Ectodermal cell (in vitro differentiated cells): ENCODE results near the gene PCBD1.
"Not testable (repeated sequence)": the region's sequence is repeated elsewhere in the genome, so short reads cannot be mapped to it uniquely, and the experiment has no call there.

Experiments
- H3K27ac ChIP-seq: 2 replicates; pipeline ENCODE4 v1.7.0; 2013; ENCODE audit warnings: mild to moderate bottlenecking, low read depth, low read length; ENCODE audit not compliant: insufficient read depth, poor library complexity, severe bottlenecking
- H3K27me3 ChIP-seq: 2 replicates; pipeline ENCODE4 v1.7.0; 2013; ENCODE audit warnings: mild to moderate bottlenecking, low read length; ENCODE audit not compliant: insufficient read depth, control insufficient read depth, poor library complexity, severe bottlenecking
- H3K36me3 ChIP-seq: one replicate; pipeline ENCODE4 v1.7.0; 2013; ENCODE audit warnings: low read length; ENCODE audit not compliant: control insufficient read depth, insufficient read depth
- H3K4me1 ChIP-seq: one replicate; pipeline ENCODE4 v1.7.0; 2013; ENCODE audit warnings: low read length; ENCODE audit not compliant: control insufficient read depth, insufficient read depth
- H3K4me3 ChIP-seq: 2 replicates; pipeline ENCODE4 v1.7.0; 2013; ENCODE audit warnings: low read depth, low read length, control low read depth; ENCODE audit not compliant: insufficient read depth
- H3K9me3 ChIP-seq: 2 replicates; pipeline ENCODE4 v1.7.0; 2013; ENCODE audit warnings: mild to moderate bottlenecking, low read length, moderate library complexity; ENCODE audit not compliant: control insufficient read depth
- WGBS, 2 experiments: methylation state at CpG; one replicate each; pipeline ENCODE4 v1.1.7; 2013; ENCODE audit warnings: missing lambda C conversion rate in 2 of 2; 5-methylcytosine and 5-hydroxymethylcytosine counted together

PCBD1 gene

GRCh38 chr10:70928140-70928539 is 39.8 kb upstream of the PCBD1 start:
- Histone ChIP-seq H3K9me3 (no peaks in the 10 kb centered on the region), H3K4me1 (no peaks in the 10 kb centered on the region), H3K27me3 (no peaks in the 10 kb centered on the region), H3K27ac (no peak overlapping the region), H3K4me3 (no peak overlapping the region), H3K36me3 (no peaks in the 10 kb centered on the region)
- 83 to 86% methylated on average over 8 of the region's 8 CpGs for WGBS, 2 experiments

GRCh38 chr10:70927189-70927943 is 39.0 kb upstream of the PCBD1 start:
- no peaks in the 10 kb centered on the region for H3K4me1 ChIP-seq
- H3K4me3 ChIP-seq = no peak overlapping the region
- H3K27ac ChIP-seq = no peak overlapping the region
- WGBS, 2 experiments = 93% methylated on average over 10 to 13 of the region's 13 CpGs
- no peaks in the 10 kb centered on the region for H3K9me3 ChIP-seq
- no peaks in the 10 kb centered on the region for H3K27me3 ChIP-seq
- no peaks in the 10 kb centered on the region for H3K36me3 ChIP-seq

- no peaks in the 10 kb centered on the region for H3K27me3 ChIP-seq
- H3K9me3 ChIP-seq = no peaks in the 10 kb centered on the region
- H3K27ac ChIP-seq = no peak overlapping the region
- H3K36me3 ChIP-seq = no peaks in the 10 kb centered on the region
- H3K4me1 ChIP-seq = no peaks in the 10 kb centered on the region
- H3K4me3 ChIP-seq = no peak overlapping the region
- WGBS, 2 experiments = 91 to 93% methylated on average over 18 of the region's 18 CpGs
Observed at GRCh38 chr10:70926226-70927000, 38.0 kb upstream of the PCBD1 start.

- WGBS, 2 experiments = 34% methylated on average over 22 of the region's 22 CpGs
- no peaks in the 10 kb centered on the region for H3K36me3 ChIP-seq
- H3K9me3 ChIP-seq = no peaks in the 10 kb centered on the region
- no peak overlapping the region for H3K4me3 ChIP-seq
- no peaks in the 10 kb centered on the region for H3K27me3 ChIP-seq
- no peaks in the 10 kb centered on the region for H3K4me1 ChIP-seq
- no peak overlapping the region for H3K27ac ChIP-seq
Observed at GRCh38 chr10:70925377-70926225, 37.2 kb upstream of the PCBD1 start.

- WGBS, 2 experiments = 93 to 94% methylated on average over 8 of the region's 8 CpGs
- Histone ChIP-seq H3K27ac (no peak overlapping the region), H3K4me3 (no peak overlapping the region), H3K9me3 (no peaks in the 10 kb centered on the region), H3K27me3 (no peaks in the 10 kb centered on the region), H3K36me3 (no peaks in the 10 kb centered on the region), H3K4me1 (no peaks in the 10 kb centered on the region)
Observed at GRCh38 chr10:70923696-70924095, 35.3 kb upstream of the PCBD1 start.

- Histone ChIP-seq H3K27ac (no peak overlapping the region), H3K4me1 (peaks cover 4% of the 10 kb centered on the region), H3K9me3 (no peaks in the 10 kb centered on the region), H3K4me3 (no peak overlapping the region), H3K27me3 (no peaks in the 10 kb centered on the region), H3K36me3 (no peaks in the 10 kb centered on the region)
- WGBS, 2 experiments = 92 to 96% methylated on average over 1 of the region's 1 CpG
Observed at GRCh38 chr10:70921285-70921684, 32.9 kb upstream of the PCBD1 start.

GRCh38 chr10:70920519-70920918 is 32.2 kb upstream of the PCBD1 start:
- H3K27me3 ChIP-seq = no peaks in the 10 kb centered on the region
- WGBS, 2 experiments = 66 to 68% methylated on average over 4 of the region's 4 CpGs
- no peaks in the 10 kb centered on the region for H3K9me3 ChIP-seq
- H3K36me3 ChIP-seq = no peaks in the 10 kb centered on the region
- no peak overlapping the region for H3K4me3 ChIP-seq
- H3K4me1 ChIP-seq = peaks cover 4% of the 10 kb centered on the region
- H3K27ac ChIP-seq = no peak overlapping the region

- H3K4me3 ChIP-seq, H3K27me3 ChIP-seq, H3K27ac ChIP-seq, H3K4me1 ChIP-seq, H3K9me3 ChIP-seq, H3K36me3 ChIP-seq: not testable (repeated sequence)
- 92 to 93% methylated on average over 10 of the region's 10 CpGs for WGBS, 2 experiments
Observed at GRCh38 chr10:70919906-70920305, 31.5 kb upstream of the PCBD1 start.

- H3K27me3 ChIP-seq = no peaks in the 10 kb centered on the region
- H3K4me3 ChIP-seq = no peak overlapping the region
- H3K36me3 ChIP-seq = no peaks in the 10 kb centered on the region
- WGBS, 2 experiments = 84 to 86% methylated on average over 22 of the region's 22 CpGs
- no peak overlapping the region for H3K27ac ChIP-seq
- H3K9me3 ChIP-seq = no peaks in the 10 kb centered on the region
- H3K4me1 ChIP-seq = peaks cover 4% of the 10 kb centered on the region
Observed at GRCh38 chr10:70918851-70919530, 30.6 kb upstream of the PCBD1 start.
